Lower leg skin (tissue), 3 donors: ENCODE results near the gene ZDHHC9.

Source experiments
- CTCF ChIP-seq, 3 donors: fragments of 450-650 bp; IDR thresholded peaks; one replicate each; pipeline ENCODE4 v1.5.1; 2016; ENCODE audit warnings: antibody characterized with exemption in 3 of 3, mild to moderate bottlenecking in 3 of 3, moderate library complexity in 2 of 3
- POLR2A ChIP-seq, 2 donors: fragments of 450-650 bp; IDR thresholded peaks; one replicate each; pipeline ENCODE4 v1.6.1; 2016 to 2017; ENCODE audit warnings: antibody characterized with exemption in 2 of 2, mild to moderate bottlenecking in 1 of 2, moderate library complexity in 1 of 2

GRCh38 chrX:129781134-129781672 is 62.5 kb downstream of the ZDHHC9 start:
- TF ChIP-seq POLR2A (IDR thresholded peaks at IDR 0.05), result no peak
- no peak for TF ChIP-seq CTCF (IDR thresholded peaks at IDR 0.05)
